HG02884 (cell line): Measurements from ENCODE around the gene TIMM22.
"Not testable (repeated sequence)": the region's sequence is repeated elsewhere in the genome, so short reads cannot be mapped to it uniquely, and the experiment has no call there.

Source experiments
- ATAC-seq: cut with Tn5 transposase; IDR thresholded peaks from one replicate; pipeline ENCODE4 v1.9.1; 2021; ENCODE audit warnings: mild to moderate bottlenecking, moderate library complexity; ENCODE audit not compliant: unreplicated experiment

Gene TIMM22

DNA sequence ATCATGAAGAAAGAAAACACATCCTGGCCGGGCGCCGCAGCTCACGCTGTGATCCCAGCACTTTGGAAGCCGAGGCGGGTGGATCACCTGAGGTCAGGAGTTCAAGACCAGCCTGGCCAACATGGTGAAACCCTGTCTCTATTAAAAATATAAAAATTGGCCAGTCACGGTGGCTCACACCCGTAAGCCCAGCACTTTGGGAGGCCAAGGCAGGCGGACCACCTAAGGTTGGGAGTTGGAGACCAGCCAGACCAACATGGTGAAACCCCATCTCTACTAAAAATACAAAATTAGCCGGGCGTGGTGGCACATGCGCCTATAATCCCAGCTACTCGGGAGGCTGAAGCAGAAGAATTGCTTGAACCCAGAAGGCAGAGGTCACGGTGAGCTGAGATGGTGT, 25.1 kb upstream of the TIMM22 start:
- ATAC-seq = not testable (repeated sequence)

DNA sequence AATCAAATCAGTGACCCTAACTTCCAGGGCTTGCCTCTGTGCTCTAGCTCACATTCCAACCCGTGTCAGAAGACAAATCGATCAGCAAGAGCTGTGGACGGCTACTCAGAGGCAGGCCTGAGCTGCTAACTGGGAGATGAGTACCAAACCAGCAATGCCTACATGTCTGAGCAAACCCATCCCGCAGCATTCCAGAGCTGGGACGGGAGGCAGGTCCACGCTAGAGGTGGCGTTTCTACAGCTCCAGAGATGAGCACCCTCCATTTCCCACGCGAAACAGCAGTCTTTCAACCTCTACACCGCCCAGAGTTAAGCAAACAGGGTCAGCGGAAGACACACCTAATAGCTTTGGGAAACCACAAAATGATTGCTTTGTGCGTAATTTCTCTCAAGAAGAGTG, 23.9 kb upstream of the TIMM22 start:
- ATAC-seq = no peak

DNA sequence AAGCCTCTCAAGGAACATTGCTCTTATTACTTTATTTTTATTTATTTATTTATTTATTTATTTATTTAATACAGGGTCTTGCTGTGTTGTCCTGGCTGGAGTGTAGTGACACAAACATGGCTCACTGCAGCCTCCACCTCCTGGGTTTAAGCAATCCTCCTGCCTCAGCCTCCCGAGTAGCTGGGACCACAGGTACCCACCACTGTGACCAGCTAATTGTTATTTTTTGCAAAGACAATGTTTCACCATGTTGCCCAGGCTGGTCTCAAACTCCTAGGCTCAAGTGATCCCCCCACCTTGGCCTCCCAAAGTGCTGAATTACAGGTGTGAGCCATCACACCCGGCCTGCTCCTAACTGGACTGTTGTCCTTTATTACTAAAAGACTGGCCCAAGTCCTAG, 22.2 kb upstream of the TIMM22 start:
- not testable (repeated sequence) for ATAC-seq

DNA sequence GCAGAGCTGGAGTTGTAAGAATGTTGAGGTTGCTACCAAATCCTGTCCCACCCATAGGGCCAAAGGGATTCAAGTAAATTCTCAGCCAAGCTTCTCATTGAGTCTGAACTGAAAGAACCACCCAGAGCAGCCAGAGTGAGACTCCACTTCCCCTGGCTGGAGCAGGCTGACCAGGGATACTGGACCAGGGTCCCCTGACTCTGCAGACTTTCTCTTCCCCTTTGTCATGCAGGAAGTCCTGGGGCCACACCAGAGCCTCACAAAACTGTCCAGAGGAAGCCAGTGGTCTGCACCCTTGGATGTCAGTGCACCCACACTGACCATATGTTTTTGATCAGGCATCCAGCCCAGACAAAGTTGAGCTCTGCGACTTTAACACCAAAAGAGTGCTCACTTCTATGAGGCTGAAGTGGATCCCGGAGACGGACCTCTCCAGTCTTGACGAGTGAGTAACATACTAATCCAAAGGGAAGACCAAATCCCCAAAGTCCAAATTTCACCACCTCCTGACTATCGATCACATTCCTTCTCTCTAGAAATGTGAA, 21.5 kb upstream of the TIMM22 start:
- no peak for ATAC-seq

DNA sequence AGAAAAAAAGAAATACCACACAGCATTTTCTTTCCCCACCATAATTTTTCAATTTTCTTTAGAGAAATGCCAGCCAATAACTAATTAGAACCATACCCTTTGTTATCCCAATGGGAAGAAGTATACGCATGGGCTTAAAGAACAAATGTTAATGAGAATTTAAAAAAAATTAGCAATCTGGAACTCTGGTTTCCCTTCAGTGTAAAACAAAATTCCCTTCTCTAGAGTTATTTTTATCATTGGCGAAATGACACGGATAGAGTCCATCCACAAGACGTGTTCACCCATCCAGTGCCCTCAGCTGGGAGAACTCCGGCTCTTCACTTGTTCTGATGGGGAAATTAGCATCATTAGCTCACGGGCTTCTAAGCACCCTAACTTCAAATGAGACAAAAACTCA, 20.6 kb upstream of the TIMM22 start:
- no peak for ATAC-seq

DNA sequence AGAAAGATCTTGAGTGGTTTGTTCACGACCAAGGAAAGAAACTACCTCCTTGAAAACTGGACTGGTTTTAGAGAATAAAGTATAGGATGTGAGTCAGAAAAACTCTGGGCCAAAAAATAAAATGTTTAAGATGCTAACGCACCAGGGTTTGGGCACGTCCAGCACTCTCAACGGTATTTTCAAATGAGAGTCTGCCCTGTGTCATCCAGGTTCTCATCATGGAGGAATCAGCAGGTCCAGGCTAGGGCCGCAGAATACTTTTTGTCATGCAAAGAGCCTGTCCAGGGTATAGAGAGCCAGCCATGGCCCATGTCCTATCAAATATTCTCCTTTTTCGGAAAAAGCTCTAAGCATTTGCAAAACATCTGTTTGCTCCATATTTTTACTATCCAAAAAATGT, 19.8 kb upstream of the TIMM22 start:
- ATAC-seq = no peak

DNA sequence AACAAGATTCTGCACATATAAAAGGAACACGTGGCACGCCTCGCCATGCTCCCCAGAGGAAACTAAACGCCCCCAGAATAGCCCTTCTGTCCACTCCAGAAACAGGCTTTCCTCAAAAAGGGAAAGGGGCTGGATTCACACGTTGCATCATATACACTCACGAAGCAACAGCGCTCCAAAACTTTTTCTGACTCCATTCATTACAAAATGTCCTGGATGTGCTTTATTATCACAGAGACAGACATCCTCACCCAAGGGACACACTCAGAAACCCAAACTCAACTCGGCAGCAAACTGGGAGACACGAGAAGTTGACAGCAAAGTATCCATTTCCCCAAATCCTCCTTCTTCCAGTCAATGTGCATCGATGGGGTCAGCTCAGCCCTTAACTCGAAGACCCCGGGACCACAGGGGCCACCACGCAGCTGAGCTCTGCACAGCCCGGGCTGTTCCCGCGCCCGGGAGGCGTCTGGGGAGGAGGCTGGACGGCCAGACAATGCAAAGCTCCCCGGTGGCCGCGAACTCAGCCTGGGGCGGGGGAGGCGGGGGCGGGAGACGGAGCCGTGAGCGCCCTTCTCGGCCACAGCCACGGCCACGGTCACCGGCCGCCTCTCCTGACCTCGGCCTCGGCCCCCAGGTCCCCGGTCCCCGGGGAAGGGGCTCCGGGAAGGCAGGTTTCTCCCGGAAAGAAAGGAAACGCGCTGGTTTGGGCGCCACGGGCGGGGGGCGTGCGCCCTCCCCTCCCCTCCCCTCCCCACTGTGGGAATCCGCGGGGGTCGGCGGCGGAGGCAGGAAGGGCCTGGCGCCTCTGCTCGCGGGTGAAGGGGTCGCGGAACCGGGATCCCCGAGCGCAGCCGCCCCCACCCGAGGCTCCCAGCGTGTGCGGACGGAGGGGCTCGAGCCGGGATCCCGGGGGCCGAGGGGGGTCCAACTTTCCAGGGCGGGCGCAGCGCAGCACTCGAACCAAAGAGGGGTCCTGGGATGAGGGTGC, 18.5 kb upstream of the TIMM22 start:
- ATAC-seq = no peak

DNA sequence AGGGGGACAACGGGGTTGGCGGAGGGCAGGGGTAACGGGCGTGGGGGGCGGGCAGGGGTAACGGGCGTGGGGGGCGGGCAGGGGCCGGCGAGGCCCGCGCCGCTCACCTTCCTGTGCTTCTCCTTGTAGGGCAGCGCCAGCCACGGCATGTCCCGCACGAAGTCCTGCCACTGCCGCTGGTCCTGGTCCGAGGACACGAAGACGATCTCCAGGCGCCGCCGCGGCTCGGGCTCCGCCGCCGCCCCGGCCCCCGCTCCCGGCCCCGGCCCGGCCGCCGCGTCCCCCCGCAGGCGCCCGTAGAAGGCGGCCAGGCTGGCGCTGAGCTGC, 17.8 kb upstream of the TIMM22 start:
- no peak for ATAC-seq

DNA sequence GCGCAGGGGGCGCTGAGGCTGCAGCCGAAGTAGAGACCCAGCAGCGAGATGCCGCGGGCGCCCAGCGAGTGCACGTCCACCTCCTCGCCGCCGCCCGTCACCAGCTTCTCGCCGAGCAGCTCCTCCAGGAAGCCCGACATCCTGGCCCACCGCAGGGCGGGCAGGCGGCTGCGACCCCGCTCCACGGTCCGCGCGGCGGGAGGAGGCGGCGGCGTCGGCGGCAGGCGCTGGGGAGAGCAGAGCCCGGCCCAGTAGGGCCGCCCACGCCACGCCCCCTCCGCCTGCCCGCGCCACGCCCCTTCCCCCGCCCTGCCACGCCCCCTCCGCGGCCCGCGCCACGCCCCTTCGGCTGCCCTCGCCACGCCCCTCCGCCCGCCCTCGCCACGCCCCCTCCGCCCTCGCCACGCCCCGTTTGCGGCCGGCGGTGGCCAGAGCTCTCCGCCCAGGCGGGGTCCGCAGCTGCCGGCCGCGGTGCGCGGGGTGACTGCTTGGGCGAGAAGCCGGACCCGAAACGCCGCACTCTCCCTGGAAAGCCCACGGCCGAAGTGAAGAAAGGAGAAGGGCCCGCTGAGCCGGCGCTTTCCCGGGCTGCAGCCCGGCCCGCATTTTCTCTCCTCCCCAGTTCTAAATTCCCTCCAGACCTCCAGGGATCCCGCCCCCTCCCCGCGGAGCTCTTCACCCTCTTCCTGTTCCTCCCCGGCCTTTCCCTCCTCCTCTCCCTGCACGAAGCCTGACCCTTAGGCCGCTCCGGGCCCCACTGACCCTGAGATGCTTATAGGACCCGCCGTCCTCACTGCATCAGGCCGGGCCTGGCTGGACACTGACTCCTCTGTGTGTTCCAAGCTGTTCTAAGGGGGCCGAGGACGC, 17.2 kb upstream of the TIMM22 start, which contains the start of gene NXN:
TSS of gene NXN (minus strand) at position 238 of the 867 bp plus-strand sequence.
- peak; percentile 60 for ATAC-seq

DNA sequence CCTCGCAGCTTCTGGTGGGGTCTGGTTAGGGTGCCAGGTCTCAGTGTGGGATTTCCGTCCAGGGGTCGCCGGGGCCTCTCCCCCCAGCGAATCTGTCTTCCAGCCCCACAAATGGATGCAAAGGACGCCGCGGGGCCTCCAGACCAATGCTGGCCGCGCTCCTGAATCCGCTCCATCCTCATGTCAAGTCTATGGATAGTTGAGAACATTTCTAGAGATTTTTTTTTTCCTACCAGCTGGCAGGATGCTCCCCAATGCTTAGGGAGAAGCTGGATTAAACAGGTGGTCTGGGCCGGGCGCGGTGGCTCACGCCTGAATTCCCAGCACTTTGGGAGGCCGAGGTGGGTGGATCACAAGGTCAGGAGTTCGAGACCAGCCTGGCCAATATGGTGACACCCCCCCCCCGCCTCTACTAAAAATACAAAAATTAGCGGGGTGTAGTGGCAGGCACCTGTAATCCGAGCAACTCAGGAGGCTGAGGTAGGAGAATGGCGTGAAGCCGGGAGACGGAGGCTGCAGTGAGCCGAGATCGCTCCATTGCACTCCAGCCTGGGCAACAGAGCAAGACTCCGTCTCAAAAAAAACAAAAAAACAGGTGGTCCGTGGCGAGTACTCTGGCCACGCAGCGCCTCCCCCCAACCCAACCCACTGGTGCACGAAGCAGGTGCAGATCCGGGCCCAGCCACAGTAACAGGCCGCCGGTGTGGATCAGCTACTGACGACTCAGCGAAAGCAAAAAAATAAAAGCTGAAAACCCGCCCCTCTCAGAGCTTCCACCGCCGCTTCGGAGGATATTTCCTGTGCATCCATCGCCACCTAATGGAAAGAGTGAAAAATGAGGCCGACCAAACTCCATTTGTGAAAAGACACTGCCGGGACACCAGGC, 16.3 kb upstream of the TIMM22 start:
- ATAC-seq = no peak

DNA sequence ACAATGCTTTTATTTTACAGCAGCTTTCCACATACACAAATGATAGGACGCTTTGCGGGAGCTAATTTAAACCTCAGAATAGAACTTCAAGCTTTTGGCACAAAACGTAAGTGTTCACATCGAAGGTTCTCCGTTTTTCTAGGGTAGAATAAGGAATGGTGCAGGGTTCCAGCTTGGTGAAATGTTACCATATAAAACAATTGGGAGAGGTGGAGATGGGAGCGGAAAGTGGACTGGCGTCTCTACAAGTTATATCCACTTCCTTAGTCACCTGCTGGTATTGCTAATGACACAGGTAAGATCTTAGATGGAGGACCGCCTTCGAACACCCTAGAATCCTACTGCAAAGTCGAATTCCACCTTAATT, 15.7 kb upstream of the TIMM22 start:
- no peak for ATAC-seq

DNA sequence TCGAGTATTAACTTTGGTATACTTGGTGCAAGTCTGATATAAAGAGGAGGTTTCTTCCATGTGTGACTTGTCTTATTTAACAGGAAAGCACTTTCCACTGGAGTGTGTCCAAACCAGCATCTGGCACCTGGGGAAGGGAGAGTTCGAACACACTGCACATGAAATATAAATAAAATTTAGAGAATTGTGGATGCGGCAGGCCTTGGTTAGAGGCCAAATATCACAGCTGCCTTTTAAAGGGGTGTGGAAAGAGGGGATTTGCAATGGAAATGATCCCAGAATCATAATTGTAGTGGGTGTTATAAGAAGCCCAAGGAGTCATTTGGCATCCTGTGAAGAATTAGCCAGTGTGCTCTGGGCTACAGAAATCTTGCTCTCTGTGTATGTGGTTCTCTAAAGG, 13.0 kb upstream of the TIMM22 start:
- ATAC-seq = no peak

DNA sequence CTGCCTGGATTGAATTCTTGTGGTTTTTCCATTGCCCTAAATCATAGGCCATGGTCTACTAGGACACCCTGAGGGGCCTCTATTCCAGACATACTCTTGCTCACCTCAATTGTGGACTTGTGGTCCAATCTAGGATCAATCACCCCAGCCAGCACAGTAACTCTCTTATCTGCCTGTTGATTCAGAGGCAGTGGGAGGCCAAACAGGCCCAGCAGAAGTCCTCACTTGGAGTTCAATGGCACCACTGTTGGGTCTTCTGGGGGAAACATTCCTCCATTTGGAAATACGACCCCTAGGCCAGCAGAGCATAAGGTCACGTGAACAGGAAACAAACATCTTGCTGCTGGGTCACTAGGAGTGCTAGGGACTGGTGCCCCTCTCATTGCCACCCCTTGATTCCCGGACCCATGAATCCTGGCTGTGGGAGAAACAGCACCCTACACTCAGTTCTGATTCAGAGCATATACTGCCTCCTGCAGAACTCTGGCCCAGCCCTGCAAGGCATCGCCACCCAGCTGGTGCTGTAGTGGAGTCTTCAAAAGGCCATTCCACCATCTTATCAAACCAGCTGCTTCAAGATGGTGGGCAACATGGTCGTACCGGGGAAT, 10.5 kb upstream of the TIMM22 start:
- ATAC-seq = no peak

DNA sequence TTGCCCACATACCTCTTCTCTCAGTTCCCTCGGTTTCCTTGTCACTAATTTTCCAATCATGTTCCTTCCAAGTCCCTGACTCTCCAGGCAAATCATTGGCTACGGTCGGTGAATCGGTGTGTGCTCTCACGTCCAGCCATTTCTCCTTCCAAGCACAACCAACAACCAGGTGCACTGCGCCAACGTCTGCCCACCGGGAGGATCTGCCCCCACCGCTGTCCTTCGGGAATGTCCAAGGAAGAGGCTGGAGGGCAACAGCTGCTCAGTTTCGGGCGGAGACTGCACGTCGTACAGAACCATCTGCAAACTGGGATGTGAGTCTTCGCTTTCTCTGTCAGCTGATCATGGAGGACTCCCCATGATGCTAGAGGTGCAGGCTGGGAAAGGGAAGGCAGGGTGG, 9.0 kb upstream of the TIMM22 start:
- no peak for ATAC-seq

DNA sequence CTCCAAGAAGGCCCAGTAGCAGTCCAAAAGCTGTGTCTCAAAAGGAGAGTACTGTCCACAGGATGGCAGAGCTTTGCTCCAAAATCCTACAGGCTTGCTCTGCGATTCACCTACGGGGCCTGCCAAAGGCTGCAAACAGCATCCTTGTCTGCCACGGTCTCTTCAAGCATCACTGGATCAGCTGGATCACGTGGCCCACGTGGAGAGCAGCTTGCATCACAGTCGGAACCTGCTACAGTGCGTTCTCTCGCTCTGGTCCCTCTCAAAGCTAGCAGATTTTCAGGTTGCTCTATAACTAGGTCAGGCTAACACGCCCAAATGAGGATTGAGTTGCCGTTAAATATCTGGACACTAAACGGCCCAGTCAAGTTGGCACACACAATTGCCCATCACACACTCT, 8.4 kb upstream of the TIMM22 start:
- no peak for ATAC-seq

DNA sequence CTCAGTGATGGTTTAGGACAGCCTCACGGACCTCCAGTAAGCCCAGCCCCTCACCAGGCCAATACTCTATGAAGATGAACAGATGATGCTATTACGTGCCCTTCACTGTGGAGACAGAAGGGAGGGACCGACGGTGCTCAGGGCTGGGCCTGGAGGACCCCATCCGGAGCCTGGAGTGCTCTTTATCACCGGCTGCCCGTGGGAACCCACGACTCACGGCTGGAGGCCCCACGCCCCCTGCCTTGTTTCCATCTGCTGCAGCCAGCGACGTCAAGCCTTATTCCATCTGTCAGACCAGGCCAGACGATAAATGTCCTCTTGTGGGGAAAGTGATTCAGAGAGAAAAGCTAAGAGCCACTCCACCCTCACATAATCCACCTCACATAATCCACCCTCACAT, 4.0 kb upstream of the TIMM22 start:
- no peak for ATAC-seq

DNA sequence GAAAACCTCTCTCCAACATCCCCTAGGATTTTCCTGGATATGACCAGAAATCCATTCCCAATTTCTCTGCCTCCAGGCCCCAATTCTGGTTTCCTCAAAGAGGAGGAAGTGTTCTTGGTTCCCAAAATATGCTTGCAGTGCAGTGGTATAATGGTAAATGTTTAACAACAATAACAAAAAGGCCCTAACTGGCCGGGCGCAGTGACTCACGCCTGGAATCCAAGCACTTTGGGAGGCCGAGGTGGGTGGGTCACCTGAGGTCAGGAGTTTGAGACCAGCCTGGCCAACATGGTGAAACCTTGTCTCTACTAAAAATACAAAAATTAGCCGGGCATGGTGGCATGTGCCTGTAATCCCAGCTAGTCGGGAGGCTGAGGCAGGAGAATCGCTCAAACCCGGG, 1.6 kb upstream of the TIMM22 start:
- ATAC-seq = not testable (repeated sequence)

DNA sequence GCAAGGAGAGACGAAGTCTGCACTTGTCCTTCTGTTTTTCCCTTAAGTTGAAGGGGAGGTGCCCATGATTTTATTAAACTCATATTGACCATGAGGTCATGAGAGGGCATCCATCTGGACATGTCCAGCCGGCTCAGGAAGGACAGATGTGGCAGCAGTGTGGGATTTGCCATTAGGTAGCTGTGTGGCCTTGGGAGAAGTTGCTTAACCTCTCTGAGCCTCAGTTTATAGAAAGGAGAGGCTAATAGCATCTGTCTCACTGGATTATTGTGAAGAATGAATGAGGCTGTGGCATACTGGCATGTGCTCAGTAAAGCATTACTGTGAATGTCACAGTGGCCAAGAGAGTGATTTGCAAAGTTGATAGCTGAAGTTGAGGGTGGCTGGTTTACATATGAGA, 1.2 kb downstream of the TIMM22 start:
- no peak for ATAC-seq

DNA sequence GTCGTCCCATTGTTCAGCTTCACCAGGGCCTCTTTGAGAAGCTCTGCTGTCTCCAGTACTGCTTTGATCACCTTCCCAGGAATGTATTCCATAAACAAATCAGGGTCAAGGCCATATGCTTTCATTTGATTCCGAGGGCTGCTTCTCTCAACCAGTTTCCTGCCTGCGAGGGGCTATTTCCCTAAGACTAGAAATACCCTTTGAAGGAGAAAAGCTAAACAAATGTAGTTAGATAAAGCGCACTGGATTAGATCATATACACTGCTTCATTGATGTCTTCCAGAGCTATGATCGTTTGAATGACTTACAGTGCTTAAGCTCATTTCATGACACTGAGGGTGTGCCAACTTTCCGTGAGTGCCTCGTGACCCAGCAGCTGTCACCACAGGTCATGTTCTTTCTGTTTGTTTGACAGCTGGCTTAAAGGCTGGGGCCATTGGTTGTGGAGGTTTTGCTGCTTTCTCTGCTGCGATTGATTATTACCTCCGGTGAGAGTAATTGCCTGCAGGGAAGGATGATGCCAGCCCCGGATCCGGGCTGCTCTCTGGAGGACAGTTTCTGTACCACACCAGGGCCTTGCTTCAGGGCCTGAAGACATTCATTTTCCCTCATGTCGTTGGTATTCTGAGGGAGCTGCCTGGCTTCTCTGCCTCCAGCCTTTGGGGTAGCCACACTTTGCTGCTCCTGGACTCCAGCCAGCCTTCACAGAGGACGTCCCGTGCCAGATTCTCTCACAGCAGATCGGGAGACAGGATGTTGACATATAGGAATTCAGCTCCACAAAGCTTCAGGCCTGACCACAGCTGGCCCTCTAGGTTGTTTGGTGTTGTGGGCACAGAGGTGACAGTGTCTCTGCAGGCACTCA, 3.9 kb downstream of the TIMM22 start:
- no peak for ATAC-seq
